DND-41 (cell line): ENCODE data around the gene NANOS2.
"Not testable (repeated sequence)": the region's sequence is repeated elsewhere in the genome, so short reads cannot be mapped to it uniquely, and the experiment has no call there.

Experiments used
- EZH2 ChIP-seq: IDR thresholded peaks from 3 replicates; pipeline ENCODE4 v1.6.1; 2012; ENCODE audit warnings: borderline replicate concordance, low read depth, mild to moderate bottlenecking, moderate library complexity, low read length, inconsistent platforms; ENCODE audit not compliant: severe bottlenecking
- TF ChIP-seq, protein P1 (sequence below): IDR thresholded peaks from 2 replicates; pipeline ENCODE4 v1.5.1; 2012; ENCODE audit warnings: borderline replicate concordance, low read length, moderate library complexity, mild to moderate bottlenecking; ENCODE audit not compliant: poor library complexity, severe bottlenecking; ENCODE audit errors: extremely low read depth

DNA sequence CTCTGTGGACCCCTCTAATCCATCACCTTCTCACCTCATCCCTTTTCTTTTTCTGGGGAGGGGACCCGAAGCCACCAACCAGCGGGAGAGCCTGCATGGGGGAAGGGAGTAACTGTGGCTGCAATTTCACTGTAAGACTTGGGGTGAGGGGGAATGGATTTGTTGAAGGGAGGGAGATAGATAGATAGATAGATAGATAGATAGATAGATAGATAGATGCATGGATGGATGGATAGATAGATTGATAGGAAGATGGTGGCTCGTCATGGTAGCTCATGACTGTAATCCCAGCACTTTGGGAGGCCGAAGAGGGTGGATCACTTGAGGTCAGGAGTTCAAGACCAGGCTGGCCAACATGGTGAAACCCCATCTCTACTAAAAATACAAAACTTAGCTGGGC lies 47.3 kb downstream of the NANOS2 start:
- TF ChIP-seq, protein P1, sequence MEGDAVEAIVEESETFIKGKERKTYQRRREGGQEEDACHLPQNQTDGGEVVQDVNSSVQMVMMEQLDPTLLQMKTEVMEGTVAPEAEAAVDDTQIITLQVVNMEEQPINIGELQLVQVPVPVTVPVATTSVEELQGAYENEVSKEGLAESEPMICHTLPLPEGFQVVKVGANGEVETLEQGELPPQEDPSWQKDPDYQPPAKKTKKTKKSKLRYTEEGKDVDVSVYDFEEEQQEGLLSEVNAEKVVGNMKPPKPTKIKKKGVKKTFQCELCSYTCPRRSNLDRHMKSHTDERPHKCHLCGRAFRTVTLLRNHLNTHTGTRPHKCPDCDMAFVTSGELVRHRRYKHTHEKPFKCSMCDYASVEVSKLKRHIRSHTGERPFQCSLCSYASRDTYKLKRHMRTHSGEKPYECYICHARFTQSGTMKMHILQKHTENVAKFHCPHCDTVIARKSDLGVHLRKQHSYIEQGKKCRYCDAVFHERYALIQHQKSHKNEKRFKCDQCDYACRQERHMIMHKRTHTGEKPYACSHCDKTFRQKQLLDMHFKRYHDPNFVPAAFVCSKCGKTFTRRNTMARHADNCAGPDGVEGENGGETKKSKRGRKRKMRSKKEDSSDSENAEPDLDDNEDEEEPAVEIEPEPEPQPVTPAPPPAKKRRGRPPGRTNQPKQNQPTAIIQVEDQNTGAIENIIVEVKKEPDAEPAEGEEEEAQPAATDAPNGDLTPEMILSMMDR = not testable (repeated sequence)
- TF ChIP-seq EZH2 = not testable (repeated sequence)
